Measurements from ENCODE around the gene ZNF593.

ZNF593 gene

DNA sequence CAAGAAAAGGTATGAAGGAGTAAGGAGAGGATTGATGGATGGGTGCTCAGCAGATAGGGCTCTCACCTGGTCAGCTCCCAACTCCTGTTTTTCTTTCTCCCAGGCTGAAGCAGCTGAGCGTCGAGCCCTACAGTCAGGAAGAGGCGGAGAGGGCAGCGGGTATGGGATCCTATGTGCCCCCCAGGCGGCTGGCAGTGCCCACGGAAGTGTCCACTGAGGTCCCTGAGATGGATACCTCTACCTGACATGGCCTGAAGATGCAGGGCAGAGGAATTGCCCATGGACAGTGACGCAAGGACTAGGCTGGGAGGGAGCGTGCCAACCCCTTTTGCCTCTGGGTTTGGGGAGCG, 739 bp downstream of the ZNF593 start:
- Histone ChIP-seq H3K36me3 (ENCODE audit: low read depth) (no peaks in the 10 kb centered on the region), H3K27me3 (ENCODE audit: insufficient read depth, poor library complexity, severe bottlenecking) (no peaks in the 10 kb centered on the region), H3K4me1 (ENCODE audit: insufficient read depth, poor library complexity, severe bottlenecking) (no peaks in the 10 kb centered on the region), H3K4me3 (ENCODE audit: severe bottlenecking) (peak overlapping the region; percentile 72), H3K9me3 (ENCODE audit: severe bottlenecking) (no peaks in the 10 kb centered on the region), H3K27ac (ENCODE audit: poor library complexity, severe bottlenecking) (peak overlapping the region; percentile 8)
- DNase-seq (ENCODE audit: low spot score), result no peak
- 0 out of 3 replicates have a peak, but pooled peaks have one; percentile 2 for ATAC-seq (ENCODE audit: low read depth)
- TF ChIP-seq CTCF (IDR thresholded peaks at IDR 0.05; ENCODE audit: poor library complexity, severe bottlenecking), result no peak

DNA sequence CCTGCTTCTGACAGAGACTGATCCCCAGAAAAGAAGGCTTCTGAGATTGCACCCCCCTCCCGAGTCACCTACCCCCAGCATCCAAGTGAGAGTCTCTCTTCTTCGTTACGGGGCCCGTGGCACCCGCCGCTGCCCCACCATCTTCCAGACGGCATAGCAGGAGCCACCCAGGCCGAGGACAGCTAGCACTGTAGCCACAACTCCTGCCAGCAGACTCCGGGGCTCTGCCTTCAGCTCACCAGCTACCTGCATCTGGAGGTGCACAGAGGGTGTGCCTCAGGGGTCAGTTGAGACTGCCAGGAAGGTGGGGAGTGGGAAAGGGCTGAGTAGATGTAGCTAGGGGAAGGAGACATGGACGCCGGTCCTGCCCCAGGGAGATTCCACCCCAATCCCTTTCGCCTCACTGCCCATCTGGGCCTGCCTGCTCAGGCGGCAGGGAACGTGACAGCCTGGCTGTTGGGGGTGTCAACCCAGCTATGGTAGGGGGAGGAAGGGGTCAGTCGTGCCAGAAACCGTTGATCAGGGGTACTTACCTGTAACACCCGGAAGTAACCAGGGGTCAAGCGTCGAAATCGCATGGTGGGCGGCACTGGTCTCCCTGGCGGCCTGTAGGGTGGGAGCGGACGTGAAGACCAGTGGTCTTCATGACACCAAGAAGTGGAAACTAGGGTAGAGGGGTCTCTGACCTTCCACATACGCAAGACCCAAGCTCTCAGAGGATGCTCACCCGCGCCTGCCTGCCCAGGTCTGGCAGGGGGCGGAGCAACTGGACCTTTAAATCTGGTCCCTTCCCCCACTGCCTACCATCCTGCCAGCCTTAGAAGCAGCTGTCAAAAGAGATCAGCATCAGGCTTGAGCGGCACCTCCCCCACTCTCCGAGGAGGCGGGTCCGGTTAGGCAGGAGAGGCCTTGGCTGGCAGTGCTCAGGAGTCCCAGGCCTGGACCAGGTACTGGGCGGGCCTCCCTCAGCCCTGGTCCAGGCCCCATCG, 1.7 kb downstream of the ZNF593 start, which contains the start of gene ZNF593OS:
Gene ZNF593OS (minus strand): TSS at position 749 of the 989 bp plus-strand sequence. CDS start 171 bp downstream, at position 578.
- H3K4me3 ChIP-seq (ENCODE audit: severe bottlenecking), result peak within 1 kb of the TSS; percentile 72
- ATAC-seq (ENCODE audit: low read depth) (no peak), DNase-seq (ENCODE audit: low spot score) (no peak)
- no peak for TF ChIP-seq CTCF (IDR thresholded peaks at IDR 0.05; ENCODE audit: poor library complexity, severe bottlenecking)
- no peaks in the 10 kb centered on the region for H3K27me3 ChIP-seq (ENCODE audit: insufficient read depth, poor library complexity, severe bottlenecking)
- no peaks in the 10 kb centered on the region for H3K36me3 ChIP-seq (ENCODE audit: low read depth)
- H3K27ac ChIP-seq (ENCODE audit: poor library complexity, severe bottlenecking), result no peak within 1 kb of the TSS
- H3K4me1 ChIP-seq (ENCODE audit: insufficient read depth, poor library complexity, severe bottlenecking), result no peaks in the 10 kb centered on the region
- no peaks in the 10 kb centered on the region for H3K9me3 ChIP-seq (ENCODE audit: severe bottlenecking)

GRCh38 chr1:26175346-26175745, 5.6 kb downstream of the ZNF593 start:
- H3K36me3 ChIP-seq (ENCODE audit: low read depth), result peaks cover 7% of the 10 kb centered on the region; the same call in 1 of the 2 replicates
- no peak for ATAC-seq (ENCODE audit: low read depth)
- no peak overlapping the region for H3K4me3 ChIP-seq (ENCODE audit: severe bottlenecking)
- no peak for TF ChIP-seq CTCF (IDR thresholded peaks at IDR 0.05; ENCODE audit: poor library complexity, severe bottlenecking)
- H3K27me3 ChIP-seq (ENCODE audit: insufficient read depth, poor library complexity, severe bottlenecking), result no peaks in the 10 kb centered on the region
- peaks cover 7% of the 10 kb centered on the region for H3K4me1 ChIP-seq (ENCODE audit: insufficient read depth, poor library complexity, severe bottlenecking)
- no peak overlapping the region for H3K27ac ChIP-seq (ENCODE audit: poor library complexity, severe bottlenecking)
- DNase-seq (ENCODE audit: low spot score), result no peak
- H3K9me3 ChIP-seq (ENCODE audit: severe bottlenecking), result no peaks in the 10 kb centered on the region

- H3K27ac ChIP-seq (ENCODE audit: poor library complexity, severe bottlenecking), result peak within 1 kb of the TSS; percentile 32
- H3K9me3 ChIP-seq (ENCODE audit: severe bottlenecking), result no peaks in the 10 kb centered on the region
- DNase-seq (ENCODE audit: low spot score) (peak; percentile 88), ATAC-seq (ENCODE audit: low read depth) (peak; percentile 98)
- no peaks in the 10 kb centered on the region for H3K27me3 ChIP-seq (ENCODE audit: insufficient read depth, poor library complexity, severe bottlenecking)
- peaks cover 10% of the 10 kb centered on the region for H3K4me1 ChIP-seq (ENCODE audit: insufficient read depth, poor library complexity, severe bottlenecking)
- peak within 1 kb of the TSS; percentile 47 for H3K4me3 ChIP-seq (ENCODE audit: severe bottlenecking)
- H3K36me3 ChIP-seq (ENCODE audit: low read depth), result peaks cover 21% of the 10 kb centered on the region
- TF ChIP-seq CTCF (IDR thresholded peaks at IDR 0.05; ENCODE audit: poor library complexity, severe bottlenecking), result peak; percentile 49
These were observed 7.5 kb downstream of the ZNF593 start, which contains the start of gene CNKSR1 for GRCh38 chr1:26177182-26177684. Gene CNKSR1 (plus strand): TSS chr1:26177491. CDS start chr1:26177548, 57 bp downstream.

Data from RWPE2 (cell line).